Regular cardiac myocyte (primary cell): ENCODE measurements around the gene ANKUB1. TPM values are rescaled to one million over a fixed set of nuclear protein-coding genes. Genes with fewer than 3 reads are reported as not detected.

Experiments used
- total RNA-seq: library from RNA; depleted of rRNA; stranded (reverse); fragments of >200 nt; gene quantifications from 2 replicates; pipeline ENCODE4 v1.2.3, GENCODE V29; 2014

Gene ANKUB1
- not detected in 2 replicates for total RNA-seq

GRCh38 chr3:149792452-149793270 is at the start of gene ANKUB1:
TSS of gene ANKUB1 (minus strand) at chr3:149792554. CDS start at chr3:149792366, 188 bp downstream.

GRCh38 chr3:149812606-149813366 is 20.4 kb upstream of the ANKUB1 start, which contains the start of gene RNF13:
TSS of gene RNF13 (plus strand) at chr3:149813215. CDS start at chr3:149846027, 32,812 bp downstream.

DNA sequence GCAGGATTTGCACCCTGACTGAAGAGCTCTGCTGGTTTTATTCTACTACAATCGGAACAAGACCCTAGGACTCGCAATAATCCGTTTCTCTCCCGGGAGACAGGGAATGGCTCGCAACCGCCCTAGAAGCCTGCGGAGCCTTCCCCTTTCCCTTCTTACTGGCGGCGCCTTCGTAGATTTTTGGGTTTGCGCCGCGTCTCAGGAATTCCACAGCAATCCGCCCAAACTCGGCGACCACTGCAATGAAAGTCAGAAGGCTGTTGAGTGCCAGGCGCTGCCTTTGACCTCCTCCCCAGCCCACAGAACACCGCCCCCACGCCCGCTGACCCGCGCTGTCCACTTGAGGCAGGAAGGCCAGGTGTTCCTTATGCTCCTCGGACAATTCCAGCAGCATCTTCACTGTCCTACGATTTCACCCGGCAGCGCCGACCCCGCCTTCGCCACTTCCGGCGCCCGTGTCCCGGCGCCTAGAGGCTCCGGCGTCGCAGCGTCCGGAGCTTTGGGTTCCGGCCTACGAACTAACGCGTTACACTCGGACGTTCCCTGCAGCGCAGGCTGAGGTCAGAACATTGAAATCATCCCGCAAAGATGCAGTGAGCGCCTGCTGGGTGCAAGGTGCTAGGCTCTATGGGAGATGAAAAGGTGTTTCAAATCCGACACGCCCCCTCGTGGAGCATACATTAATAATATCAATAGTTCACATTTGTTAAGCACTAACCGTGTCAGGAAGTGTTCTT is 40.1 kb downstream of the ANKUB1 start, which contains the start of gene COMMD2:
COMMD2 (minus strand) TSS at position 439 of the 737 bp plus-strand sequence; CDS start at position 394, 45 bp downstream.

Other genes starting within 250 kb of the ANKUB1 start
- 24.0 and 63.8 TPM in 2 replicates for gene WWTR1, start 134.5 kb downstream of the ANKUB1 start, total RNA-seq
- gene COMMD2, start 40.1 kb downstream of the ANKUB1 start, total RNA-seq: 20.7 and 22.8 TPM in 2 replicates
- 42.0 and 97.2 TPM in 2 replicates for gene RNF13, start 20.7 kb upstream of the ANKUB1 start, total RNA-seq
- 215 and 229 TPM in 2 replicates for gene PFN2, start 178.3 kb upstream of the ANKUB1 start, total RNA-seq